GM21515 (cell line): ENCODE measurements around the gene CD86.
A peak's percentile ranks its signal among the peaks of the same experiment; 100 is the strongest.

Experiments
- ATAC-seq: cut with Tn5 transposase; IDR thresholded peaks from one replicate; pipeline ENCODE4 v1.9.1; 2021; ENCODE audit not compliant: unreplicated experiment

Gene CD86

GRCh38 chr3:122091602-122092295, 36.6 kb downstream of the CD86 start:
- peak; percentile 59 for ATAC-seq

- no peak for ATAC-seq
Observed at GRCh38 chr3:122092460-122093165, 37.5 kb downstream of the CD86 start.

- peak; percentile 34 for ATAC-seq
Observed at GRCh38 chr3:122094125-122094524, 39.0 kb downstream of the CD86 start.

- ATAC-seq = no peak
Observed at GRCh38 chr3:122094693-122095092, 39.5 kb downstream of the CD86 start.

- ATAC-seq = no peak
Observed at GRCh38 chr3:122097141-122097540, 42.0 kb downstream of the CD86 start.

- ATAC-seq = no peak
Observed at GRCh38 chr3:122098611-122099010, 43.4 kb downstream of the CD86 start.

GRCh38 chr3:122099255-122099654, 44.1 kb downstream of the CD86 start:
- no peak for ATAC-seq

GRCh38 chr3:122100083-122100482, 44.9 kb downstream of the CD86 start:
- ATAC-seq = no peak

- peak; percentile 41 for ATAC-seq
Observed at GRCh38 chr3:122100591-122101463, 45.7 kb downstream of the CD86 start.

- ATAC-seq = peak; percentile 44
Observed at GRCh38 chr3:122101646-122102045, 46.5 kb downstream of the CD86 start.

GRCh38 chr3:122102191-122102935, 47.2 kb downstream of the CD86 start:
- peak; percentile 40 for ATAC-seq

GRCh38 chr3:122103821-122104514, 48.8 kb downstream of the CD86 start:
- no peak for ATAC-seq

GRCh38 chr3:122104515-122105194, 49.5 kb downstream of the CD86 start:
- no peak for ATAC-seq

GRCh38 chr3:122105626-122106025, 50.5 kb downstream of the CD86 start:
- no peak for ATAC-seq

GRCh38 chr3:122107171-122107570, 52.0 kb downstream of the CD86 start:
- ATAC-seq = no peak

GRCh38 chr3:122111974-122112373, 56.8 kb downstream of the CD86 start:
- no peak for ATAC-seq

- no peak for ATAC-seq
Observed at GRCh38 chr3:122112754-122113153, 57.6 kb downstream of the CD86 start.

- ATAC-seq = no peak
Observed at GRCh38 chr3:122123850-122124249, 68.7 kb downstream of the CD86 start.

GRCh38 chr3:122132949-122133540, 77.9 kb downstream of the CD86 start:
- no peak for ATAC-seq
